ENCODE results near the gene PRKAR1A.

Gene PRKAR1A

GRCh38 chr17:68498479-68499326 lies 13.5 kb upstream of the PRKAR1A start:
- H3K4me3 ChIP-seq (ENCODE audit: low read depth, low read length) = peak overlapping the region; percentile 26
- peak; percentile 22 for DNase-seq (ENCODE audit: low read depth)
- TF ChIP-seq CTCF (IDR thresholded peaks at IDR 0.05; ENCODE audit: insufficient read depth, low read depth, low read length, missing control alignments) = no peak

- DNase-seq (ENCODE audit: low read depth) = no peak
- no peak overlapping the region for H3K4me3 ChIP-seq (ENCODE audit: low read depth, low read length)
- TF ChIP-seq CTCF (IDR thresholded peaks at IDR 0.05; ENCODE audit: insufficient read depth, low read depth, low read length, missing control alignments) = no peak
Measured at GRCh38 chr17:68499587-68499986, 12.6 kb upstream of the PRKAR1A start.

- no peak for DNase-seq (ENCODE audit: low read depth)
- TF ChIP-seq CTCF (IDR thresholded peaks at IDR 0.05; ENCODE audit: insufficient read depth, low read depth, low read length, missing control alignments) = no peak
Measured at GRCh38 chr17:68501074-68501473, 11.2 kb upstream of the PRKAR1A start.

GRCh38 chr17:68505951-68506350 lies 6.3 kb upstream of the PRKAR1A start:
- H3K4me3 ChIP-seq (ENCODE audit: low read depth, low read length) = no peak overlapping the region
- DNase-seq (ENCODE audit: low read depth) = no peak
- no peak for TF ChIP-seq CTCF (IDR thresholded peaks at IDR 0.05; ENCODE audit: insufficient read depth, low read depth, low read length, missing control alignments)

More at GRCh38 chr17:68501074-68501473, 11.2 kb upstream of the PRKAR1A start:
- H3K4me3 ChIP-seq (ENCODE audit: low read depth, low read length) = no peak overlapping the region

GRCh38 chr17:68507576-68507975 lies 4.7 kb upstream of the PRKAR1A start:
- no peak for TF ChIP-seq CTCF (IDR thresholded peaks at IDR 0.05; ENCODE audit: insufficient read depth, low read depth, low read length, missing control alignments)
- DNase-seq (ENCODE audit: low read depth) = no peak
- H3K4me3 ChIP-seq (ENCODE audit: low read depth, low read length) = no peak overlapping the region

GRCh38 chr17:68509141-68510057 lies 2.8 kb upstream of the PRKAR1A start:
- DNase-seq (ENCODE audit: low read depth) = peak; percentile 55
- no peak overlapping the region for H3K4me3 ChIP-seq (ENCODE audit: low read depth, low read length)
- TF ChIP-seq CTCF (IDR thresholded peaks at IDR 0.05; ENCODE audit: insufficient read depth, low read depth, low read length, missing control alignments) = no peak
